Measurements from ENCODE around the gene CPHXL. TPM values are rescaled to one million over a fixed set of nuclear protein-coding genes. Genes with fewer than 3 reads are reported as not detected.

CPHXL gene
- total RNA-seq, 1 experiment from 2014 or later: not detected

DNA sequence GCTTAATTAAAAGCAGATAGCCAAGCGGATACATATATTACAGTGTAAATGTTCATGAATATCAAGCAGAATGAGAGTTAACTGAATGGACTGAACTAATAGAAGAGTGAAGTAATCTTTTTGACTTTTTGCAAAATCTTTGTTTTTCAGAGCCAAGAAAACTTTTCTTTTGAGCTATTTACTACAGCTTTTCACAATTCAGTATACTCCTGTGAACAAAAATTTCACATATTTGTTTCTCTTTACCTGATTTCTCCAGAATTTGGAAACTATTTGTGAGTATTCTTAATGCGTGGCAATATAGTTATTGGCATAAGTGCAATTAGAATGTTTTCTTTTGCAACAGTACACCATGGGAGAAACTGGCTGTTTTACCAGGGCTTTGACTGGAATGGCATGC lies 15.9 kb downstream of the CPHXL start:
- Histone ChIP-seq H3K9ac (ENCODE audit: low read length) (no peak overlapping the region), H4K20me1 (ENCODE audit: insufficient read depth) (no peaks in the 10 kb centered on the region), H3K36me3 (ENCODE audit: control insufficient read depth in 1 of 2, insufficient read depth in 2 of 2, low read length in 2 of 2) (no peaks in the 10 kb centered on the region), H3K79me2 (ENCODE audit: insufficient read depth, low read length) (no peaks in the 10 kb centered on the region), H2AFZ (ENCODE audit: low read depth, low read length, poor library complexity, severe bottlenecking) (no peak overlapping the region), H3K9me2 (ENCODE audit: insufficient read depth) (0 out of 2 replicates have a peak, but pooled peaks cover 3% of the 10 kb centered on the region), H3K4me2 (ENCODE audit: low read length) (no peak overlapping the region), H3K27ac (ENCODE audit: low read depth, low read length) (no peak overlapping the region), H3K4me3 (replicated peaks in 1 of 2; ENCODE audit: low read depth in 1 of 2, low read length in 2 of 2) (no peak overlapping the region), H3K27me3 (ENCODE audit: insufficient read depth, low read length) (peaks cover 8% of the 10 kb centered on the region; the same call in 1 of the 2 replicates), H3K4me1 (ENCODE audit: control insufficient read depth in 1 of 2, insufficient read depth in 2 of 2, low read length in 2 of 2) (no peaks in the 10 kb centered on the region), H3K9me3 (ENCODE audit: control insufficient read depth in 1 of 2, insufficient read depth in 1 of 2, low read depth in 1 of 2, low read length in 2 of 2) (peaks cover 0 to 6% of the 10 kb centered on the region in 2 experiments; a peak in 1 of 4 replicates)
- no peak for ATAC-seq
- RAD21 ChIA-PET (ENCODE audit: low non-redundant PET in 1 of 2, low total read pairs in 2 of 2, uncharacterized antibody in 2 of 2, unreplicated experiment in 2 of 2): no interaction called here
- intact Hi-C loops (cut with micrococcal nuclease): no loop called here
- TF ChIP-seq EZH2 (IDR thresholded peaks at IDR 0.05): no peak
- no peak for TF ChIP-seq SIN3A (IDR thresholded peaks at IDR 0.05; ENCODE audit: low read depth)
- TF ChIP-seq SRF (IDR thresholded peaks at IDR 0.05; ENCODE audit: low read depth): no peak
- TF ChIP-seq, protein P1, sequence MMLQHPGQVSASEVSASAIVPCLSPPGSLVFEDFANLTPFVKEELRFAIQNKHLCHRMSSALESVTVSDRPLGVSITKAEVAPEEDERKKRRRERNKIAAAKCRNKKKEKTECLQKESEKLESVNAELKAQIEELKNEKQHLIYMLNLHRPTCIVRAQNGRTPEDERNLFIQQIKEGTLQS (IDR thresholded peaks at IDR 0.05): no peak
- no peak for TF ChIP-seq ELF1 (IDR thresholded peaks at IDR 0.05; ENCODE audit: borderline replicate concordance, low read depth)
- no peak for TF ChIP-seq SP1 (IDR thresholded peaks at IDR 0.05; ENCODE audit: low read depth)
- no peak for TF ChIP-seq POLR2AphosphoS5 (IDR thresholded peaks at IDR 0.05; ENCODE audit: low read depth, low read length)
- TF ChIP-seq, protein P2, sequence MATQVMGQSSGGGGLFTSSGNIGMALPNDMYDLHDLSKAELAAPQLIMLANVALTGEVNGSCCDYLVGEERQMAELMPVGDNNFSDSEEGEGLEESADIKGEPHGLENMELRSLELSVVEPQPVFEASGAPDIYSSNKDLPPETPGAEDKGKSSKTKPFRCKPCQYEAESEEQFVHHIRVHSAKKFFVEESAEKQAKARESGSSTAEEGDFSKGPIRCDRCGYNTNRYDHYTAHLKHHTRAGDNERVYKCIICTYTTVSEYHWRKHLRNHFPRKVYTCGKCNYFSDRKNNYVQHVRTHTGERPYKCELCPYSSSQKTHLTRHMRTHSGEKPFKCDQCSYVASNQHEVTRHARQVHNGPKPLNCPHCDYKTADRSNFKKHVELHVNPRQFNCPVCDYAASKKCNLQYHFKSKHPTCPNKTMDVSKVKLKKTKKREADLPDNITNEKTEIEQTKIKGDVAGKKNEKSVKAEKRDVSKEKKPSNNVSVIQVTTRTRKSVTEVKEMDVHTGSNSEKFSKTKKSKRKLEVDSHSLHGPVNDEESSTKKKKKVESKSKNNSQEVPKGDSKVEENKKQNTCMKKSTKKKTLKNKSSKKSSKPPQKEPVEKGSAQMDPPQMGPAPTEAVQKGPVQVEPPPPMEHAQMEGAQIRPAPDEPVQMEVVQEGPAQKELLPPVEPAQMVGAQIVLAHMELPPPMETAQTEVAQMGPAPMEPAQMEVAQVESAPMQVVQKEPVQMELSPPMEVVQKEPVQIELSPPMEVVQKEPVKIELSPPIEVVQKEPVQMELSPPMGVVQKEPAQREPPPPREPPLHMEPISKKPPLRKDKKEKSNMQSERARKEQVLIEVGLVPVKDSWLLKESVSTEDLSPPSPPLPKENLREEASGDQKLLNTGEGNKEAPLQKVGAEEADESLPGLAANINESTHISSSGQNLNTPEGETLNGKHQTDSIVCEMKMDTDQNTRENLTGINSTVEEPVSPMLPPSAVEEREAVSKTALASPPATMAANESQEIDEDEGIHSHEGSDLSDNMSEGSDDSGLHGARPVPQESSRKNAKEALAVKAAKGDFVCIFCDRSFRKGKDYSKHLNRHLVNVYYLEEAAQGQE (IDR thresholded peaks at IDR 0.05; ENCODE audit: low read depth): no peak
- no peak for TF ChIP-seq FOSL1 (IDR thresholded peaks at IDR 0.05; ENCODE audit: low read depth)
- TF ChIP-seq POLR2A (IDR thresholded peaks at IDR 0.05; ENCODE audit: borderline replicate concordance, extremely low read depth, insufficient read depth, insufficient read length): no peak
- no peak for TF ChIP-seq ZBTB33 (IDR thresholded peaks at IDR 0.05; ENCODE audit: extremely low read depth, insufficient replicate concordance, low read length)
- TF ChIP-seq, protein P3, sequence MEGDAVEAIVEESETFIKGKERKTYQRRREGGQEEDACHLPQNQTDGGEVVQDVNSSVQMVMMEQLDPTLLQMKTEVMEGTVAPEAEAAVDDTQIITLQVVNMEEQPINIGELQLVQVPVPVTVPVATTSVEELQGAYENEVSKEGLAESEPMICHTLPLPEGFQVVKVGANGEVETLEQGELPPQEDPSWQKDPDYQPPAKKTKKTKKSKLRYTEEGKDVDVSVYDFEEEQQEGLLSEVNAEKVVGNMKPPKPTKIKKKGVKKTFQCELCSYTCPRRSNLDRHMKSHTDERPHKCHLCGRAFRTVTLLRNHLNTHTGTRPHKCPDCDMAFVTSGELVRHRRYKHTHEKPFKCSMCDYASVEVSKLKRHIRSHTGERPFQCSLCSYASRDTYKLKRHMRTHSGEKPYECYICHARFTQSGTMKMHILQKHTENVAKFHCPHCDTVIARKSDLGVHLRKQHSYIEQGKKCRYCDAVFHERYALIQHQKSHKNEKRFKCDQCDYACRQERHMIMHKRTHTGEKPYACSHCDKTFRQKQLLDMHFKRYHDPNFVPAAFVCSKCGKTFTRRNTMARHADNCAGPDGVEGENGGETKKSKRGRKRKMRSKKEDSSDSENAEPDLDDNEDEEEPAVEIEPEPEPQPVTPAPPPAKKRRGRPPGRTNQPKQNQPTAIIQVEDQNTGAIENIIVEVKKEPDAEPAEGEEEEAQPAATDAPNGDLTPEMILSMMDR (IDR thresholded peaks at IDR 0.05 in 2 of 3, conservative IDR thresholded peaks at IDR 0.05 in 1 of 3; ENCODE audit: borderline replicate concordance in 1 of 3, insufficient read depth in 1 of 3, low read depth in 2 of 3, low read length in 2 of 3): no peak
- TF ChIP-seq JUND (IDR thresholded peaks at IDR 0.05): no peak
- TF ChIP-seq CBX3 (IDR thresholded peaks at IDR 0.05; ENCODE audit: low read depth): no peak
- BruUV-seq (replicated peaks): no TSS peak
- POLR2A ChIA-PET: no interaction called here
- CTCF ChIA-PET: no interaction called here
- no peak for DNase-seq (ENCODE audit: low read depth, low spot score)

Data from HCT116 (cell line).